SIG-M5 treated with dmso at 0.1 percent for 504 hours (cell line): ENCODE data around the gene TUBA1C.
"Not testable (repeated sequence)": the region's sequence is repeated elsewhere in the genome, so short reads cannot be mapped to it uniquely, and the experiment has no call there.

ENCODE experiments used
- DNase-seq: peaks from one replicate; lab custom pipeline; 2025; ENCODE audit not compliant: unreplicated experiment; lab: John Stamatoyannopoulos, UW

Gene TUBA1C

GRCh38 chr12:49255456-49255855 lies 9.4 kb upstream of the TUBA1C start:
- not testable (repeated sequence) for DNase-seq

GRCh38 chr12:49255857-49256637 lies 8.8 kb upstream of the TUBA1C start:
- no peak for DNase-seq

GRCh38 chr12:49257508-49258184 lies 7.2 kb upstream of the TUBA1C start:
- not testable (repeated sequence) for DNase-seq

- DNase-seq: no peak
Observed at GRCh38 chr12:49259452-49259851, 5.4 kb upstream of the TUBA1C start.

GRCh38 chr12:49260166-49260565 lies 4.7 kb upstream of the TUBA1C start:
- DNase-seq: no peak

GRCh38 chr12:49260571-49261363 lies 4.1 kb upstream of the TUBA1C start:
- no peak for DNase-seq

GRCh38 chr12:49261721-49262120 lies 3.2 kb upstream of the TUBA1C start:
- DNase-seq: no peak

- no peak for DNase-seq
Observed at GRCh38 chr12:49263400-49263763, 1.5 kb upstream of the TUBA1C start.

GRCh38 chr12:49264466-49264872 lies 413 bp upstream of the TUBA1C start:
- DNase-seq: no peak

GRCh38 chr12:49269191-49269590 lies 4.3 kb downstream of the TUBA1C start:
- not testable (repeated sequence) for DNase-seq

- no peak for DNase-seq
Observed at GRCh38 chr12:49272790-49273725, 8.2 kb downstream of the TUBA1C start.

GRCh38 chr12:49273726-49274395 lies 9.0 kb downstream of the TUBA1C start:
- no peak for DNase-seq

- no peak for DNase-seq
Observed at GRCh38 chr12:49274396-49275069, 9.7 kb downstream of the TUBA1C start.

GRCh38 chr12:49276304-49277290 lies 11.7 kb downstream of the TUBA1C start:
- DNase-seq: no peak

GRCh38 chr12:49277466-49277865 lies 12.6 kb downstream of the TUBA1C start:
- DNase-seq: no peak

GRCh38 chr12:49279706-49280159 lies 14.9 kb downstream of the TUBA1C start:
- peak; percentile 67 for DNase-seq

- not testable (repeated sequence) for DNase-seq
Observed at GRCh38 chr12:49280545-49280944, 15.7 kb downstream of the TUBA1C start.

- DNase-seq: no peak
Observed at GRCh38 chr12:49282302-49282701, 17.4 kb downstream of the TUBA1C start.
